ENCODE results near the gene HS3ST2. TPM values are rescaled to one million over a fixed set of nuclear protein-coding genes. Genes with fewer than 3 reads are reported as not detected.
"Not testable (repeated sequence)": the region's sequence is repeated elsewhere in the genome, so short reads cannot be mapped to it uniquely, and the experiment has no call there.

HS3ST2 gene
- total RNA-seq, 2 experiments from 2014 or later: not detected

DNA sequence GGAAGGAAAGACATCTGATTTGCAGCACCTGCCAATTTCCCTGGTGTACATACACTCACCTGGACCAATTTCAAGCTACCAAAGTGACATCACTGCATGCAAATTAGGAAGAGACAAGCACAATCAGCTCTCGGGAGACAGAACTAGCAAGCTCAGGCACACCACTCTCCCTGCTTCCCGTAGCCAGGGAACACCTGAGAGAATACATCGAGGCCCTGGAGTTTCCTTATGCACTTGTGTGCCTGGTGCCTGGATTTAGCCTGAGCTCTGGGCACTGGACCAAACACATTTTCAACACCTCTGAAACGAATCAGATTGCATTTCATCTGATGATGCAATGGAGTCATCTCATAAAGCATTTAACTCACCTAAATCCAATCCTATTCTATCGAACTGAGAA is 110.5 kb downstream of the HS3ST2 start:
- H3K4me3 Mint-ChIP-seq: no peak overlapping the region
- H3K4me1 Mint-ChIP-seq: no peaks in the 10 kb centered on the region
- no peak for DNase-seq
- H3K9me3 Mint-ChIP-seq: no peaks in the 10 kb centered on the region
- H3K36me3 Mint-ChIP-seq: no peaks in the 10 kb centered on the region
- H3K27ac Mint-ChIP-seq: no peak overlapping the region
- peaks cover 27% of the 10 kb centered on the region for H3K27me3 Mint-ChIP-seq

DNA sequence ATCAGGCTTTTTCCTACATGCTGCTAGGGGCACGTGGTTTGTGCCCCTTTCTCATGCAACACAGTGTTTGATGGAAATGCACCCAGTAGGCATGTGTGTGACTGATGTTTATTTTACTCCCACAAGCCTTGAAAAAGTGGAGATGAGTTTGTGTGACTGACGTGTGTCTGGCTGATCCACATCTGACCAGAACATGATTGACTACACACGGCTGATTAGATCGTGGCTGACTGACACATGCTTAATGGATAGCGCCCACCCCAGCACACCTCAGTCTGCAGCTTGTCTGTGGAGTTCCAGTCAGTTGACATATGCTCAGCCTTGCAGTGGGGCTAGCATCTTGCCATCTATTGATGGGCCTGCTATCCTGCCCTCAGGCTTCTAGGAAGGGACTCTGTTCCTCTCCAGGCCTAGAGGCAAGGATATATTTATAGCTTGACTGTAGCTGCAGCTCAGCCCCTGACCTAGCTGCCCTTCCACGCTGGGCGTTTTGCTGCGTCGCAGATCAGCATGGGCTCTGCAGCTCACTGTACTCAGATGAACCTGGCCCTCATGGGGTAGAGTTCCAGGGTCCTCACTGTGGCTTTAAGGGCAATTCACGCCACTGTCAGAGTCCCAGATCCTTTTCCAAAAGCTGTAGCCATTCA is 112.3 kb downstream of the HS3ST2 start:
- Mint-ChIP-seq H3K27me3 (peaks cover 25% of the 10 kb centered on the region), H3K4me3 (no peak overlapping the region), H3K9me3 (no peaks in the 10 kb centered on the region), H3K36me3 (no peaks in the 10 kb centered on the region), H3K27ac (no peak overlapping the region), H3K4me1 (no peaks in the 10 kb centered on the region)
- no peak for DNase-seq

DNA sequence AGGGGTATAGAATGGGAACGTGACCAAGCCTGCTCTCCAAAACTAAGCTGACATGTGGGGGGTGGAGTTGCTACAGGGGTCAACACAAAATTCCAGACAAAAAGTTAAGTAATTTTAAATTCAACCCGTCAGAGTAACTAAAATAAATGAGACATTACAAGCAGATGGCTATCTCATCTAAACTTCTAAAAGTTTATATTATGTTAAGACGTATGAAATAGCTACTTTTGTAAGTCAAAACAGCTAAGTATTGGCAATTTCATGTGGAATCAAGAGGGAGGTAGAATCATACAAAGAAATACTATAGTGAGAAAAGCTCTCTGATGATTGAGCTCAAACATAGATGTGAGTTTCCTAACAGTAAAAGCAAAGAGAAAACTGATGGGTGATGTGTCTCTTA is 113.3 kb downstream of the HS3ST2 start:
- Mint-ChIP-seq H3K36me3 (no peaks in the 10 kb centered on the region), H3K4me1 (no peaks in the 10 kb centered on the region), H3K27ac (no peak overlapping the region), H3K27me3 (peaks cover 34% of the 10 kb centered on the region), H3K4me3 (no peak overlapping the region), H3K9me3 (no peaks in the 10 kb centered on the region)
- DNase-seq: no peak

DNA sequence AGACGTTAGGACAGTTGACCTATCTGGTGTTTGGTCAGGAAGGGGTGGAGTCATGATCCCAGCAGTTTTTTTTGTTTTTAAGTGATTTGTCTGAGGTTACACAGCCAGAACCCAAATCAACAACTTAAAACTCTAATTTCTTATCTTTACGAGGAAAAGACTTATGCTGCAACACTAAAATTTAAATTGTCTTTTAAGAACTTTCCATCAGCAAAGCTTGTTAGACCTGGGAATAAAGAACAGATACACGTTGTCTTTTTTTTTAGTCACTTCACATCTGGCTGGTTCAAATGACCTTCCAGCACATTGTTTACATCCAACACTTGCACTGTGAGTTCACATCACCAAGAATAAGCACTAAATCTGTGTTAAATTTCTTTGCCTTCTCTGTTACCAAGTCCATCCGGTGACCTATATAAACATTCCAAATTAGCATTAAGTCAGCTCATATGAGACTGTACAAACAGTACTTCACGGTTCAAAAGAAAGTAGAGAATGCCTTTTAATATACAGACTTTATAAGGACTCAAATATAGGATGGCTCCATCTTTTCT is 115.0 kb downstream of the HS3ST2 start:
- H3K4me3 Mint-ChIP-seq: no peak overlapping the region
- H3K4me1 Mint-ChIP-seq: no peaks in the 10 kb centered on the region
- no peak overlapping the region for H3K27ac Mint-ChIP-seq
- DNase-seq: no peak
- peaks cover 33% of the 10 kb centered on the region for H3K27me3 Mint-ChIP-seq
- H3K36me3 Mint-ChIP-seq: no peaks in the 10 kb centered on the region
- no peaks in the 10 kb centered on the region for H3K9me3 Mint-ChIP-seq

DNA sequence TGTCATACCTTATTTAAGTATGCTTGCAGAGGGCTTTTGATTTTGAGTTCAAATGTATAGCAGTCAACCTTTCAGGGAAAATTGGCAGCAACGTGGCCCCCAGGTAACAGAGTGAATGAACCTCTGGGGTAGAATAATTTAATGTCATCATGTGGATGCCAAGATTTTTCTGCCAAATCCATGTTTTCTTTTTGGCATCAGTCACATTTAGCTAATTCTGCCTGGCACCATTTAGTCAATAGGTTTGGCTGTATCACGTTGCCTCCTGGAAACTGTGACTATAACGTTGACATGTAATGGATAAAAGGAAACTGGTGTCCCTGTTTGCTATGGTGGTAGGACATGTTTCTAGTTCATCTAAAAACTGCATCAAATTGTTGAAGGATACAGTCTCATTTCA is 115.5 kb downstream of the HS3ST2 start:
- Mint-ChIP-seq H3K36me3 (no peaks in the 10 kb centered on the region), H3K27me3 (peaks cover 30% of the 10 kb centered on the region), H3K27ac (no peak overlapping the region), H3K4me3 (no peak overlapping the region), H3K9me3 (no peaks in the 10 kb centered on the region), H3K4me1 (no peaks in the 10 kb centered on the region)
- no peak for DNase-seq

DNA sequence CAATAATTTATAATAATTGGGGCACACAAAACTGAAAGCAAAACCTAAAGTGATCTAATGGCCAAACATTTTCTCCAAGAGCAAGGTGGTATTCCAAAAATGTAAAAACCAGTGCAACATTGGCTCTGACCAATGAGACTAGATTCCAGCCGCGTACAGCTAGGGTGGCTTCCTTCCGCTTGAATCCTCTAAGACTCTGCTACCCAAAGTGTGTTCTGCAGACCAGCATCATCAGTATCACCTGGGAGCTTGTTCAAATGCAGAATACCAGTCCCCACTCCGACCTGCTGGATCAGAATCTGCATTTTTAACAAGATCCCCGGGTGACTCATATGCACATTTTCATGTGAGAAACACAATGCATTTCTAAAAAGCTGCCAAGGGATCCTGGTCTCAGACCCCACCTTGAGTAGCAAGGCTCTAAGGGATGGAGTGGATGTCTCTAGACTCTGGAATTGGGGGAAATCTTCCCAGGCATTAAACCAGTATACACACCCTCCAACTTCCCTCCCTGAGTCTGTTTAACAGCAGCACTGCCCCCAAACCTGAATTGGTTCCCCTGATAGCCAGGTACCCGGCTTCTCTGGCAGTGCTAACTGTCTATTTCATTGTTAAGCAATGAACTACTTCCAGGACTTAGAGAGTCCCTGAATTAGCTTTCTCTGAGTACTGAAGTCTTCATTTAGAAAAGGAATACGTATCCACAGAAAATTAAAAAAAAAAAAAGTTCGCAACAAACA is 118.2 kb downstream of the HS3ST2 start:
- DNase-seq: no peak
- H3K36me3 Mint-ChIP-seq: no peaks in the 10 kb centered on the region
- no peak overlapping the region for H3K4me3 Mint-ChIP-seq
- H3K27me3 Mint-ChIP-seq: peaks cover 29% of the 10 kb centered on the region
- no peaks in the 10 kb centered on the region for H3K9me3 Mint-ChIP-seq
- H3K27ac Mint-ChIP-seq: no peak overlapping the region
- H3K4me1 Mint-ChIP-seq: no peaks in the 10 kb centered on the region

DNA sequence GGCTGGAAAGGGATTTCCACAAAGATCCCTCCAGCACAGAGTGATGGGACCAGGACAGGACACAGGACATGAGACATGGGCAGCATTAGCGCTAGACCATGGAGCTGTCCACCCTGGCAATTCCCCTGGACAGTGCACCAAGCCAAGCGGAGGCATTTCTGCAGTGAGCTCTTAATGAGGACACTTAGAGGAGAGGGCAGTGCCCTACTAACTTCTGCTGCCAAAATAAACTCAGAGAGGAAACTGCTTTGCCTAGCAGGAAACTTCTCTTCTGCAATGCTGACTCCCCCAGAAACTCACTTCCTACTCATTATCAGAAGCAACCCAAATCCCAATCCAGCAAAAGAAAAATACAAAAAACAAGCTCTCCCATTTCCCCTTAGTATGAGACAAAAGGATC is 119.2 kb downstream of the HS3ST2 start:
- Mint-ChIP-seq H3K4me3 (no peak overlapping the region), H3K9me3 (no peaks in the 10 kb centered on the region), H3K27ac (no peak overlapping the region), H3K4me1 (no peaks in the 10 kb centered on the region), H3K36me3 (no peaks in the 10 kb centered on the region), H3K27me3 (peaks cover 29% of the 10 kb centered on the region)
- DNase-seq: no peak

DNA sequence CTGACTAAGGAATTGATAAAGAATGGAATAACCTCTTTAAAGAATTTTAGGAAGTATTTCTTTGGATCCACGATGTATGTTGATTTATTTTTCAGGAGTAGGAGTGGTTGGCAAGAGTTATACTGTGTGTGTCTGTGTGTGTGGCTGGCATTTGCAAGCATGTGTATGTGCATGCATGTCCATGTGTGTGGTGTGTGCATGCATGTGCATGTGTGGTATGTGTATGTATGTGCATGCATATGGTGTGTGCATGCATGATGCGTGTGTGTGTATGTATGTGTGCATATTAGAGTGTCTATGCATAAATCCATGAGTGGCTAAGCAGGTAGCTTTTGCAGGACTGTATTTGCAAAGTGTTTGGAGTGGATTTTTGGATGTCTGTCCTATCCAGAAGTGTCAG is 120.8 kb downstream of the HS3ST2 start:
- no peak overlapping the region for H3K27ac Mint-ChIP-seq
- peaks cover 26% of the 10 kb centered on the region for H3K27me3 Mint-ChIP-seq
- no peaks in the 10 kb centered on the region for H3K36me3 Mint-ChIP-seq
- H3K9me3 Mint-ChIP-seq: no peaks in the 10 kb centered on the region
- H3K4me1 Mint-ChIP-seq: peaks cover 2% of the 10 kb centered on the region
- DNase-seq: no peak
- no peak overlapping the region for H3K4me3 Mint-ChIP-seq

DNA sequence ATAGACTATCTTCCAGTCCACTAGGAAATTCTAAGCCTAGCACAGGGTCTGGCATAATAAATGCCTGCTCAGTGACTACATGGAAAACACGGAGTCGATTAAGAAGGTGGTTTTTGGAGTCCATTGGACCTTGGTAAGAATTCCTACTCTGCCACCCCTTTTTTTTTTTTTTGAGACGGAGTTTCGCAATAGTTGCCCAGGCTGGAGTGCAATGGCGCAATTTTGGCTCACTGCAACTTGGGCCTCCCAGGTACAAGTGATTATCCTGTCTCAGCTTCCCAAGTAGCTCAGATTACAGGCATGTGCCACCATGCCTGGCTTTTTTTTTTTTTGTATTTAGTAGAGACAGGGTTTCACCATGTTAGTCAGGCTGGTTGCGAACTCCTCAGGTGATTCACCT is 123.2 kb downstream of the HS3ST2 start:
- no peak for DNase-seq
- Mint-ChIP-seq H3K4me3 (no peak overlapping the region), H3K9me3 (no peaks in the 10 kb centered on the region), H3K27me3 (peaks cover 25% of the 10 kb centered on the region), H3K4me1 (peaks cover 2% of the 10 kb centered on the region), H3K27ac (no peak overlapping the region), H3K36me3 (no peaks in the 10 kb centered on the region)

DNA sequence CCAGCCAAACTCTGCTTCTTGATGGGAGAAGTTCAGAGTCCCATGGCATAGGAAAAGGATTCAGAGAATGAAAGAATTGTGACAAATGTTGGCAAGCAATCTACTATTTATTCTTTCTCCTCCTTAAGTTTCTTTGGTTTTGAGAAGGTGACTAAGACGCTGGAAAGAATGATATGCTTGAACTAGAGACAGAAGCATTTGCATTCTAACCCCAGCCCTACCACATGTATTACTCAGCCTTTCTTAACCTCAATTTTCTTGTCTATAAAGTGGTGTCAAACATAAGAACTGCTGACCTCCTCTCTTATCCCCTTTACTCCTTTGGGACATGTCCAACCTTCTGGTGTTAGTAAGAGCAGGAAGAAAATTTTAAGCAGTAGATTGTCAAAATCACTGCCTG is 124.7 kb downstream of the HS3ST2 start:
- H3K27ac Mint-ChIP-seq: no peak overlapping the region
- no peak for DNase-seq
- peaks cover 26% of the 10 kb centered on the region for H3K27me3 Mint-ChIP-seq
- H3K4me3 Mint-ChIP-seq: no peak overlapping the region
- H3K9me3 Mint-ChIP-seq: no peaks in the 10 kb centered on the region
- H3K4me1 Mint-ChIP-seq: peaks cover 2% of the 10 kb centered on the region
- H3K36me3 Mint-ChIP-seq: no peaks in the 10 kb centered on the region

DNA sequence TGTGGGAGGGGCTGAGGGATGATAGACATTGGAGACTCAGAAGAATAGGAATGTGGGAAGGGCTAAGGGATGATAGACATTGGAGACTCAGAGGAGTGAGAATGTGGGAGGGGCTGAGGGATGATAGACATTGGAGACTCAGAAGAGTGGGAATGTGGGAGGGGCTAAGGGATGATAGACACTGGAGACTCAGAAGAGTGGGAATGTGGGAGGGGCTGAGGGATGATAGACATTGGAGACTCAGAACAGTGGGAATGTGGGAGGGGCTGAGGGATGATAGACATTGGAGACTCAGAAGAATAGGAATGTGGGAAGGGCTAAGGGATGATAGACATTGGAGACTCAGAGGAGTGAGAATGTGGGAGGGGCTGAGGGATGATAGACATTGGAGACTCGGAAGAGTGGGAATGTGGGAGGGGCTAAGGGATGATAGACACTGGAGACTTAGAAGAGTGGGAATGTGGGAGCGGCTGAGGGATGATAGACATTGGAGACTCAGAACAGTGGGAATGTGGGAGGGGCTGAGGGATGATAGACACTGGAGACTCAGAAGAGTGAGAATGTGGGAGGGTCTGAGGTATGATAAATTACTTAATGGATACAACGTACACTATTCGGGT is 125.9 kb downstream of the HS3ST2 start:
- H3K36me3 Mint-ChIP-seq, H3K4me1 Mint-ChIP-seq, H3K4me3 Mint-ChIP-seq, H3K27ac Mint-ChIP-seq, DNase-seq, H3K9me3 Mint-ChIP-seq: not testable (repeated sequence)
- peaks cover 37% of the 10 kb centered on the region for H3K27me3 Mint-ChIP-seq

DNA sequence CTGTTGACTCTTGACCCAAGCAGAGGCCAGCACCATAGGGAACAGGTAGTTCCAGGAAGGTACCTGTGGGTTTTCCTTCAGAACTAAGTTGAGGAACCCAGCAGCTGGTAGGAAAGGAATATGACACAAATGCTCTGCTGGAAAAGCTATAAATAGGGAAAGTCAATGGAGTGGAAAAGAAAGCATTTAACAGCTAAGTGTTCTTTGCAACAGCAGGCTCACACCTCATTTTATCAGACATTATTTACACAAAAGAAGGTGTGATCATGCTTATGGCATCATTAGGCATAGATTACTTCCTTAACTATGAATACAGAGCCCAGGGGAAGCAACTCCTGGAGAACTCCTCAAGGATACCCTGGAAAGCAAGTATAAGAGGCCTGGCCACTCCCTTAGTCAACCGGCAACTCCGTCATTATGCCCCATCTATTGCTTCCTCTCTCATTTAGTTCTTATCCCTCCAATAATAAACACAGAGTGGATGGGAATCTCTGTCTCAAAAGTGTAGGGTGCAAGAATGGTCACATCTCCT is 128.1 kb downstream of the HS3ST2 start:
- Mint-ChIP-seq H3K27ac (no peak overlapping the region), H3K9me3 (peaks cover 1% of the 10 kb centered on the region), H3K36me3 (no peaks in the 10 kb centered on the region), H3K4me3 (no peak overlapping the region), H3K4me1 (peaks cover 4% of the 10 kb centered on the region), H3K27me3 (peaks cover 48% of the 10 kb centered on the region)
- no peak for DNase-seq

DNA sequence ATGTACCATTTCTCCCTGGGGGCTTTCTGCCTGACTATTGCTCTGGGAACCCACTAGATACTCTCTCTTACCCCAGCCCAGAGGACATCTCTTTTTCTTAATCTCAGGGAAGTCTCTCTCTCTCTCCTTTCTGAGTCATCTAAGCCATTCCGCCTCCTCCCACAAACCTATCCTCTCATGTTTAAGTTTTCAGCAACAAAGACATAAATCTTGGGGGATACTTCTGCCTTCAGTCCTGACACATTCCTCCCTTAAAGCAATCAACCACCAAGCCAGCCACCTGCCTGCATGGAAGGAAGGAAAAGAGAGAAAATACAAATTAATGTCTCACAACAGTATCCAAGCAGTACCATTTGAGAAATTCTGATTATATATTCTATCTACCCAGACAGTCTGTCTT is 128.8 kb downstream of the HS3ST2 start:
- Mint-ChIP-seq H3K4me1 (peaks cover 4% of the 10 kb centered on the region), H3K27ac (no peak overlapping the region), H3K9me3 (peaks cover 1% of the 10 kb centered on the region), H3K27me3 (peaks cover 56% of the 10 kb centered on the region), H3K36me3 (no peaks in the 10 kb centered on the region), H3K4me3 (no peak overlapping the region)
- no peak for DNase-seq

DNA sequence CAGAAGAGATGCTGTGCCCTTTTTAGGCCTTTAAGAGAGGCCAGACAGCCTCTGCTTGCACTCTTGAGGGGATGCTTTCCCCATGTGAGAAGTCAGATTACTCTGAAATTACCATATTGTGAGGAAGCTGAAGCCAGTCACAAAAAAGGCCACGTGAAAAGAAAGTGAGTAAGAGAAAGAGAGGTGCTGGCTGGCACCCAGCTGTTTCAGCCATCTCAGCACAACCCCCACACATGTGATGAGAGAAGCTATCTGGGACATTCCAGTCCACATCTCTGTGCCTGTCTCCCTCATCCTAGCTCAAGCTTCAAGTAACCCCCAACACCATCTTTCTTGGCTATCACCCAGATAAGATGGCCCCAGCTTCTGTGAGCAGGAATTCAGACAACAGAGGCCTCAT is 131.4 kb downstream of the HS3ST2 start:
- H3K4me1 Mint-ChIP-seq: peaks cover 5% of the 10 kb centered on the region
- peaks cover 1% of the 10 kb centered on the region for H3K9me3 Mint-ChIP-seq
- no peak for DNase-seq
- H3K4me3 Mint-ChIP-seq: no peak overlapping the region
- H3K36me3 Mint-ChIP-seq: no peaks in the 10 kb centered on the region
- no peak overlapping the region for H3K27ac Mint-ChIP-seq
- peaks cover 69% of the 10 kb centered on the region for H3K27me3 Mint-ChIP-seq

DNA sequence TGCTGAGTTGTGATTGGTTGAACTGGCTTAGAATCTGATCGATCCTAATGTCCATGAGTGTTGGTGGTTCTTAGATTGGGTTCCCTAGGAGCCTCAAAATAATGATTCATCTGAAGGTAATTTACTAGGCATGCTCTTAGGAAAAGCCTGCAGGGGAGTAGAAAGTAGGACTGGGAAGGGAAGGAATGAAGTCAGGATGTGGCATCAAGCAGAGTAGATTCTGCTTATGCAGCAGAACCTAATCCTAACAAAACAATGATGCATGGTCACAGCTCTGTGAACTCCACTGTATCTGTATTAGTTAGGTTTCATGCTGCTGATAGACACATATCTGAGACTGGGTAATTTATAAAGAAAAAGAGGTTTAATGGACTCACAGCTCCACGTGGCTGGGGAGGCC is 132.5 kb downstream of the HS3ST2 start:
- Mint-ChIP-seq H3K27me3 (peaks cover 65% of the 10 kb centered on the region), H3K4me3 (no peak overlapping the region), H3K4me1 (peaks cover 5% of the 10 kb centered on the region), H3K36me3 (no peaks in the 10 kb centered on the region), H3K27ac (no peak overlapping the region), H3K9me3 (peaks cover 1% of the 10 kb centered on the region)
- DNase-seq: no peak

All from activated naive CD8-positive, alpha-beta T cell treated with anti-CD3 and anti-CD28 coated beads for 36 hours (primary cell).